ENCODE results near the gene DSE.

The DSE gene

DNA sequence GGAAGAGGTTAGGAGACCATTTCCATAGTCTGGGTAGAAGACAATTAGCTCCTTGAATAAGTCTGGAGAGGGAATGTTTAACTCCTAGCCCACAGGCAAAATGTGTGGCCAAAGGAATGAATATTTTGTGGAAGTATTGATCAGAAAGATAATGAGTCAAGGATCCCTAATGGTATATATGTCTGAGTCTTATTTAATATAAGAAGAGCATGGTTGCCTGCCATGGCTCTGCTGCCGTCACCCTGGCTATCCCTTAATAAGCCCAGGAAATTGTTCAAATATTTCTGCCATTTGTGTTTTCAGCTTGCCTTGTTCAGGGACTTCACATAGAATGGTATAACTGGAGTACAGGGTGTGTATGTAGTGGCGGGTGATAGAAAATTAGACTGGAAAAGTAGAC is 72.4 kb downstream of the DSE start:
- DNase-seq (ENCODE audit: low read depth), result no peak
- no peak overlapping the region for H3K4me3 ChIP-seq (ENCODE audit: low read depth, low read length)
- TF ChIP-seq, protein P1, sequence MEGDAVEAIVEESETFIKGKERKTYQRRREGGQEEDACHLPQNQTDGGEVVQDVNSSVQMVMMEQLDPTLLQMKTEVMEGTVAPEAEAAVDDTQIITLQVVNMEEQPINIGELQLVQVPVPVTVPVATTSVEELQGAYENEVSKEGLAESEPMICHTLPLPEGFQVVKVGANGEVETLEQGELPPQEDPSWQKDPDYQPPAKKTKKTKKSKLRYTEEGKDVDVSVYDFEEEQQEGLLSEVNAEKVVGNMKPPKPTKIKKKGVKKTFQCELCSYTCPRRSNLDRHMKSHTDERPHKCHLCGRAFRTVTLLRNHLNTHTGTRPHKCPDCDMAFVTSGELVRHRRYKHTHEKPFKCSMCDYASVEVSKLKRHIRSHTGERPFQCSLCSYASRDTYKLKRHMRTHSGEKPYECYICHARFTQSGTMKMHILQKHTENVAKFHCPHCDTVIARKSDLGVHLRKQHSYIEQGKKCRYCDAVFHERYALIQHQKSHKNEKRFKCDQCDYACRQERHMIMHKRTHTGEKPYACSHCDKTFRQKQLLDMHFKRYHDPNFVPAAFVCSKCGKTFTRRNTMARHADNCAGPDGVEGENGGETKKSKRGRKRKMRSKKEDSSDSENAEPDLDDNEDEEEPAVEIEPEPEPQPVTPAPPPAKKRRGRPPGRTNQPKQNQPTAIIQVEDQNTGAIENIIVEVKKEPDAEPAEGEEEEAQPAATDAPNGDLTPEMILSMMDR (conservative IDR thresholded peaks at IDR 0.05; ENCODE audit: low read depth, low read length), result no peak

DNA sequence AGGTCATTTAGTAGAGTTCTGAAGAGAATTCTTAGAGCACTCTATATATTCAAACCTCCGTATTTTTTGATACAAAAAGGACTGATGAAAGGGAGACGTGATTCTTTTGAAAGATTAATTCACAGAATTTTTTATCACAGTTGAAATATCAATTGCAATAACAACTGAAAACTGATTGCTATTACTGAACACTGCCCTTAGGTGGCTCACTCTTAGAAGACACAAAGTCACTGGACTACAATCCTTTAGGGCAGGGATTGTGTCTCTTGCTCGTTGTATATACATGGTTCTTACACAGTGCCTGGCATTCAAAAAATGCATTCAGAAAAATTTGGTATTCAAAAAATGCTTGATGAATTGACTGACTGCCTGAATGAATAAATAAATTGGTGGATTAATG is 73.3 kb downstream of the DSE start:
- TF ChIP-seq, protein P1 (conservative IDR thresholded peaks at IDR 0.05; ENCODE audit: low read depth, low read length), result peak; percentile 64
- peak; percentile 78 for DNase-seq (ENCODE audit: low read depth)
- H3K4me3 ChIP-seq (ENCODE audit: low read depth, low read length), result no peak overlapping the region

DNA sequence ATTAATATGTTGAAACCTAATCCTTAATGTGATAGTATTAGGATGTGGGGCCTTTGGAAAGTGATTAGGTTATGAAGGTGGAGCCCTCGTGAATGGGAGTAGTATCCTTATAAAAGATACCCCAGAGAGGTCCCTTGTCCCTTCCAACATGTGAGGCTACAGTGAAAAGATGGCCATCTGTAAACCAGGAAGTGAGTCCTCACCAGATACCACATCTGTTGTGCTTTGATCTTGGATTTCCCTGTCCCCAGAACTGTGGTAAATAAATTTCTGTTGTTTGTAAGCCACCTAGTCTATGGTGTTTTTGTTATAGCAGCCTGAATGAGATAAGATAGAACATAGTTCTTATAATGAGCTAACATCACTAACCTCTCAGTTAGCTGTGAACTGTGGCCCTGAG is 73.8 kb downstream of the DSE start:
- no peak for DNase-seq (ENCODE audit: low read depth)
- H3K4me3 ChIP-seq (ENCODE audit: low read depth, low read length), result no peak overlapping the region
- TF ChIP-seq, protein P1 (conservative IDR thresholded peaks at IDR 0.05; ENCODE audit: low read depth, low read length), result no peak

DNA sequence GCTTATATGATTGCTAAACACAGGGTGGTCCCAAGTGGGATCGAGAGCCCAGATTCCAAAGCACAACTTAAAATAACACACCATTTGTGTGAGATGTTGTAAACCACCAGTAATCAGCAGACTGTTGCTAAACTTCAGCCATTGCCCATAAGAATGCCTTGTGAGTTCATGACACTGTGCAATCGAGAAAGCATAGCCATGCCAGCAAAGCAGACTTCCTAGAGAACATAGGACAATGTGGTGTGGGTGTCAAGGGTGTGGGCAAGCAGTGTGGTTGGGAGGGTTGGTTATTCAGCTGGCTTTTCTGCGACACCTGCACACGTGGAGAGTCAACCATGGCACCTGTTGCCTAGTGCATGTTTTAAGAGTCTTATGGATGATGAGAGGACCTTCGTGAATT is 74.4 kb downstream of the DSE start:
- TF ChIP-seq, protein P1 (conservative IDR thresholded peaks at IDR 0.05; ENCODE audit: low read depth, low read length), result no peak
- H3K4me3 ChIP-seq (ENCODE audit: low read depth, low read length), result no peak overlapping the region
- DNase-seq (ENCODE audit: low read depth), result peak; percentile 43

DNA sequence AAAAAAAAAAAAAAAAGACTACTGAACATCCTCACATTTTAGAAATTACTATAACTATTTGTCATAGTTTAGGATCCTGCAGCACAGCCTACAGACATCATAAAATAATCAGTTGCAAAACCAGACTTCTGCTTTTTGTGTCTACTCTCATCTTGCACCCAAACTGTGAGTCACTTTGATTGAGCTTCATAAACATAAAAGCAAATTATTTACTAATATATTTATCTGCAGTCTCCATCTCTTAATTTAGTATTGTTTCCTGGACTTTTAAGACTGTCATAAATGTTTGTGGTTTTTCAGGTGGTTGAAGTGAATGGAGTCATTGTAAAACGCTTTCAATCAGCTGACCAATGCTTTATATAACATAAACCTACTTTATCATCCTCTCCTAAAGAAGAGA is 75.7 kb downstream of the DSE start:
- no peak overlapping the region for H3K4me3 ChIP-seq (ENCODE audit: low read depth, low read length)
- TF ChIP-seq, protein P1 (conservative IDR thresholded peaks at IDR 0.05; ENCODE audit: low read depth, low read length), result no peak
- DNase-seq (ENCODE audit: low read depth), result peak; percentile 24

DNA sequence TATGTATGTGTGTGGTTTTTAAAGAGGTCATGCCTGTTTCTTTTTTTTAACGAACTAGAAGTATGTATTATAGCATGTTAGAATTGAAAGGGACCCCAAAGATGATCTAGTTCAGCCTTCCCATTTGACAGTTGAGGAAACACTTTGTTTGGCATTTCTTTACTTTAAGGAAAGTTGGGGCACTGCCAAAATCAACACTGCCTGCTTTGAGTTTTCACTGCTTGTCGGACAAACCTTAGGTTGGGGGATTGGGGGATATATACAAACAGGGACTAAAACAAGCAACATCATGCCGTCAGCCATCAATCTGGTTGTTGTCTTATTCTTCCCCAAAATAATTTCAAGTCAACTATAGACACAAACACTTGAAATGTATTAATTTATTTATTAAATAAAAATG is 76.3 kb downstream of the DSE start:
- H3K4me3 ChIP-seq (ENCODE audit: low read depth, low read length), result peak overlapping the region; percentile 0
- DNase-seq (ENCODE audit: low read depth), result peak; percentile 61
- TF ChIP-seq, protein P1 (conservative IDR thresholded peaks at IDR 0.05; ENCODE audit: low read depth, low read length), result no peak

DNA sequence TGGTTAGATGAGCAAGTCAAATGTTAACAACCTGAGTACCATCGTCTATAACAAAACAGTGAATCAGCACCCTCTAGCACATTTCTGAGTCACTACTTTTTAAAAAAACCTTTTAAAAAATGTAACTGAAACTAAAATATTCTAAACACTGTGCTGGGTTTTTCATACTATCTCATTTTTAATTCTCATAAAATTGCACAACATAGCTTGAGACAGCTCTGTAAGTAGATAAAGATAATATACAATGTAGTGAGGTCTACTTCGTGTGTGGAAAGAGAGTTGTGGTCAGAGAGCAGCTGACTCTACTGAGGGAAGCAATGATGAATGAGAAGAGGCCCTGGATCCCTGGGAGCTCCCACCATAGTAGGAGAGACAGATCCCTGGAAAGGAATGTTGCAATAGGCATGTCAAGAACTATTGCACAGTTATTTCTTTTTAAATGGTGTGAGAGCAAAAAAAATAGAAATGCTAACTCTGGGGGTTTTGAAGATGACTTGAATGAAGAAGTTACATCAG is 76.8 kb downstream of the DSE start:
- DNase-seq (ENCODE audit: low read depth), result peak; percentile 98
- TF ChIP-seq, protein P1 (conservative IDR thresholded peaks at IDR 0.05; ENCODE audit: low read depth, low read length), result no peak
- H3K4me3 ChIP-seq (ENCODE audit: low read depth, low read length), result no peak overlapping the region

Data from choroid plexus epithelial cell (primary cell).